Liver (tissue), 9 donors: ENCODE results near the gene POLR3H. TPM values are rescaled to one million over a fixed set of nuclear protein-coding genes. Genes with fewer than 3 reads are reported as not detected.

ENCODE experiments used
- DNase-seq: peaks from one replicate; pipeline ENCODE4 v3.0.0-alpha.2; 2017; ENCODE audit warnings: low spot score
- H3K27ac ChIP-seq, 2 donors: one replicate each; pipeline ENCODE4 v1.7.0; 2013; ENCODE audit warnings: inconsistent platforms in 2 of 2, low read length in 2 of 2, control low read depth in 1 of 2, low read depth in 1 of 2, mild to moderate bottlenecking in 1 of 2
- H3K27me3 ChIP-seq, 4 donors: one replicate each; pipeline versions ENCODE4 v1.6.1 to v1.7.0; 2013; ENCODE audit warnings: low read length in 3 of 4, inconsistent platforms in 1 of 4, mild to moderate bottlenecking in 1 of 4, moderate library complexity in 1 of 4; ENCODE audit not compliant: control insufficient read depth in 4 of 4, insufficient read depth in 4 of 4
- H3K36me3 ChIP-seq, 4 donors: one replicate each; pipeline versions ENCODE4 v1.6.1 to v1.7.0; 2013; ENCODE audit warnings: low read length in 3 of 4, mild to moderate bottlenecking in 3 of 4, low read depth in 1 of 4, moderate library complexity in 1 of 4; ENCODE audit not compliant: control insufficient read depth in 4 of 4, insufficient read depth in 3 of 4
- H3K4me1 ChIP-seq, 4 donors: one replicate each; pipeline versions ENCODE4 v1.6.1 to v1.7.0; 2013; ENCODE audit warnings: low read length in 3 of 4, mild to moderate bottlenecking in 3 of 4, moderate library complexity in 1 of 4; ENCODE audit not compliant: control insufficient read depth in 4 of 4, insufficient read depth in 4 of 4
- H3K4me3 ChIP-seq, 3 donors: one replicate each; pipeline versions ENCODE4 v1.6.1 to v1.7.0; 2013; ENCODE audit warnings: low read length in 3 of 3, control low read depth in 1 of 3, low read depth in 1 of 3, mild to moderate bottlenecking in 1 of 3
- H3K9ac ChIP-seq, 2 donors: one replicate each; pipeline ENCODE4 v1.7.0; 2013; ENCODE audit warnings: low read length in 2 of 2, mild to moderate bottlenecking in 2 of 2, moderate library complexity in 2 of 2, control low read depth in 1 of 2, low read depth in 1 of 2
- H3K9me3 ChIP-seq, 4 donors: one replicate each; pipeline versions ENCODE4 v1.6.1 to v1.7.0; 2013; ENCODE audit warnings: low read length in 3 of 4; ENCODE audit not compliant: control insufficient read depth in 4 of 4
- EGR1 ChIP-seq, 2 donors: IDR thresholded peaks; 2 replicates each; pipeline ENCODE4 v1.6.1; 2016 to 2018; ENCODE audit warnings: antibody characterized with exemption in 2 of 2, low read depth in 2 of 2
- FOXA2 ChIP-seq: IDR thresholded peaks from 2 replicates; pipeline ENCODE4 v1.6.1; 2016; ENCODE audit warnings: antibody characterized with exemption
- HNF4A ChIP-seq, 2 donors: conservative IDR thresholded peaks; 2 replicates each; pipeline ENCODE4 v1.6.1; 2016; ENCODE audit warnings: antibody characterized with exemption in 2 of 2, mild to moderate bottlenecking in 2 of 2
- RAD21 ChIP-seq, 2 donors: IDR thresholded peaks; 2 replicates each; pipeline ENCODE4 v1.6.1; 2016; ENCODE audit warnings: antibody characterized with exemption in 2 of 2, mild to moderate bottlenecking in 2 of 2
- RXRA ChIP-seq, 2 donors: IDR thresholded peaks; 2 replicates each; pipeline ENCODE4 v1.6.1; 2017 to 2018; ENCODE audit warnings: antibody characterized with exemption in 2 of 2, mild to moderate bottlenecking in 1 of 2
- SP1 ChIP-seq: IDR thresholded peaks from 2 replicates; pipeline ENCODE4 v1.6.1; 2018; ENCODE audit warnings: antibody characterized with exemption, mild to moderate bottlenecking
- WGBS: extraction: QIAGEN DNeasy Blood & Tissue Kit; methylation state at CpG from one replicate; pipeline ENCODE4 v1.1.7; 2013; 5-methylcytosine and 5-hydroxymethylcytosine counted together
- polyA plus RNA-seq, 2 donors: library from polyadenylated mRNA; stranded (reverse) in 1 of 2; unstranded in 1 of 2; fragments of 200-250 nt in 1 of 2; fragments of >200 nt in 1 of 2; fragmentation: Nextera tagmentation in 1 of 2; extraction: Ambion mirVana in 1 of 2; gene quantifications; one replicate each; pipeline versions ENCODE4 v1.2.1 to v1.2.3, GENCODE V29; 2013 to 2015
- total RNA-seq, 2 donors: library from RNA; depleted of rRNA; stranded (reverse); fragments of >200 nt; gene quantifications; one replicate each; pipeline ENCODE4 v1.2.3, GENCODE V29; 2014
- TF ChIP-seq, protein P1 (sequence below): IDR thresholded peaks from 2 replicates; pipeline ENCODE4 v1.6.1; 2016; ENCODE audit warnings: antibody characterized with exemption
- TF ChIP-seq, protein P2 (sequence below): fragments of 150-350 bp; IDR thresholded peaks from 2 replicates; pipeline ENCODE4 v1.5.1; 2017; ENCODE audit warnings: improper control_type of control experiment, low read depth, low read length; ENCODE audit not compliant: missing input control
- TF ChIP-seq, protein P3 (sequence below): IDR thresholded peaks from 2 replicates; pipeline ENCODE4 v1.6.1; 2016; ENCODE audit warnings: antibody characterized with exemption
- donor health status: healthy.
- donor health status: healthy.
- donor health status: healthy.
- donor health status: healthy.
- donor health status: healthy.

POLR3H gene
- total and polyA plus RNA-seq, 4 donors, result 11.7 to 37.7 (median 27.1) TPM

- peaks cover 10 to 28% (median 19%) of the 10 kb centered on the region in 4 donors for H3K36me3 ChIP-seq
- no peak for TF ChIP-seq FOXA2
- TF ChIP-seq RXRA (IDR thresholded peaks at IDR 0.05), result no peak
- TF ChIP-seq, protein P1, sequence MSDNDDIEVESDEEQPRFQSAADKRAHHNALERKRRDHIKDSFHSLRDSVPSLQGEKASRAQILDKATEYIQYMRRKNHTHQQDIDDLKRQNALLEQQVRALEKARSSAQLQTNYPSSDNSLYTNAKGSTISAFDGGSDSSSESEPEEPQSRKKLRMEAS, result no peak
- no peak overlapping the region for H3K27ac ChIP-seq
- H3K4me1 ChIP-seq, result no peaks in the 10 kb centered on the region
- no peaks in the 10 kb centered on the region for H3K9me3 ChIP-seq
- 96% methylated on average over 9 of the region's 9 CpGs for WGBS
- no peaks in the 10 kb centered on the region for H3K27me3 ChIP-seq
- no peak overlapping the region for H3K9ac ChIP-seq
- DNase-seq, result no peak
- H3K4me3 ChIP-seq, result no peak overlapping the region
Observed at GRCh38 chr22:41578818-41579217, 34.5 kb upstream of the POLR3H start.

- 94% methylated on average over 8 of the region's 8 CpGs for WGBS
Observed at GRCh38 chr22:41578114-41578513, 33.8 kb upstream of the POLR3H start.

DNA sequence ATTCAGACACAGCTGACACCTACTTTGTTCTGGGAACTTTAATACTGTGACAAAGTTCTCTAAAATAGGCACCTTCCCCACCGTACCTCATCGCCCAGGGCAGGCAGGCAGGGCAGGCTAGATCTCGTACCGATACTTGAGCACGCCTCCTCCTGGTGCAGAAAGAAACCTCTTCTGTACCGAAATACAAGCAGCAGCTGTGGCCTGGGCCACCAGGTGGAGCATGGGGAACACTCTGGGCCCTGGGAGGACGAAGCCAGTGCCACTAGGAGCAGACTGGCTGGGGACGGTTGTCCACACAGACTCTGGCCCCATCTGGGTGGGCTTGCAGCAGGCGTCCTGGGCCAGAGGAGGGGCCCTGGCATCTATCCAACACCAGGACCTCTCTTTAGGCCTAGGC is 32.6 kb upstream of the POLR3H start:
- WGBS, result 58% methylated on average over 9 of the region's 9 CpGs
- H3K4me1 ChIP-seq, result no peaks in the 10 kb centered on the region
- H3K9me3 ChIP-seq, result no peaks in the 10 kb centered on the region
- H3K9ac ChIP-seq, result no peak overlapping the region
- no peak overlapping the region for H3K4me3 ChIP-seq
- H3K36me3 ChIP-seq, result peaks cover 6 to 15% (median 14%) of the 10 kb centered on the region in 4 donors
- H3K27me3 ChIP-seq, result no peaks in the 10 kb centered on the region
- peak; percentile 70 for DNase-seq
- H3K27ac ChIP-seq, result no peak overlapping the region
- TF ChIP-seq RAD21 (IDR thresholded peaks at IDR 0.05) (peak; percentile 85 to 87), EGR1 (IDR thresholded peaks at IDR 0.05; ENCODE audit: low read depth in 2 of 2) (no peak)
- TF ChIP-seq, protein P2, sequence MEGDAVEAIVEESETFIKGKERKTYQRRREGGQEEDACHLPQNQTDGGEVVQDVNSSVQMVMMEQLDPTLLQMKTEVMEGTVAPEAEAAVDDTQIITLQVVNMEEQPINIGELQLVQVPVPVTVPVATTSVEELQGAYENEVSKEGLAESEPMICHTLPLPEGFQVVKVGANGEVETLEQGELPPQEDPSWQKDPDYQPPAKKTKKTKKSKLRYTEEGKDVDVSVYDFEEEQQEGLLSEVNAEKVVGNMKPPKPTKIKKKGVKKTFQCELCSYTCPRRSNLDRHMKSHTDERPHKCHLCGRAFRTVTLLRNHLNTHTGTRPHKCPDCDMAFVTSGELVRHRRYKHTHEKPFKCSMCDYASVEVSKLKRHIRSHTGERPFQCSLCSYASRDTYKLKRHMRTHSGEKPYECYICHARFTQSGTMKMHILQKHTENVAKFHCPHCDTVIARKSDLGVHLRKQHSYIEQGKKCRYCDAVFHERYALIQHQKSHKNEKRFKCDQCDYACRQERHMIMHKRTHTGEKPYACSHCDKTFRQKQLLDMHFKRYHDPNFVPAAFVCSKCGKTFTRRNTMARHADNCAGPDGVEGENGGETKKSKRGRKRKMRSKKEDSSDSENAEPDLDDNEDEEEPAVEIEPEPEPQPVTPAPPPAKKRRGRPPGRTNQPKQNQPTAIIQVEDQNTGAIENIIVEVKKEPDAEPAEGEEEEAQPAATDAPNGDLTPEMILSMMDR, result peak; percentile 71

More at GRCh38 chr22:41578114-41578513, 33.8 kb upstream of the POLR3H start:
- H3K27ac ChIP-seq, result no peak overlapping the region
- no peak for DNase-seq
- H3K4me3 ChIP-seq, result no peak overlapping the region
- no peaks in the 10 kb centered on the region for H3K27me3 ChIP-seq
- no peak overlapping the region for H3K9ac ChIP-seq
- peaks cover 8 to 22% (median 15%) of the 10 kb centered on the region in 4 donors for H3K36me3 ChIP-seq
- no peak for TF ChIP-seq SP1
- no peak for TF ChIP-seq FOXA2
- TF ChIP-seq, protein P2, result no peak
- TF ChIP-seq EGR1 (IDR thresholded peaks at IDR 0.05; ENCODE audit: low read depth in 2 of 2), result no peak
- TF ChIP-seq, protein P3, sequence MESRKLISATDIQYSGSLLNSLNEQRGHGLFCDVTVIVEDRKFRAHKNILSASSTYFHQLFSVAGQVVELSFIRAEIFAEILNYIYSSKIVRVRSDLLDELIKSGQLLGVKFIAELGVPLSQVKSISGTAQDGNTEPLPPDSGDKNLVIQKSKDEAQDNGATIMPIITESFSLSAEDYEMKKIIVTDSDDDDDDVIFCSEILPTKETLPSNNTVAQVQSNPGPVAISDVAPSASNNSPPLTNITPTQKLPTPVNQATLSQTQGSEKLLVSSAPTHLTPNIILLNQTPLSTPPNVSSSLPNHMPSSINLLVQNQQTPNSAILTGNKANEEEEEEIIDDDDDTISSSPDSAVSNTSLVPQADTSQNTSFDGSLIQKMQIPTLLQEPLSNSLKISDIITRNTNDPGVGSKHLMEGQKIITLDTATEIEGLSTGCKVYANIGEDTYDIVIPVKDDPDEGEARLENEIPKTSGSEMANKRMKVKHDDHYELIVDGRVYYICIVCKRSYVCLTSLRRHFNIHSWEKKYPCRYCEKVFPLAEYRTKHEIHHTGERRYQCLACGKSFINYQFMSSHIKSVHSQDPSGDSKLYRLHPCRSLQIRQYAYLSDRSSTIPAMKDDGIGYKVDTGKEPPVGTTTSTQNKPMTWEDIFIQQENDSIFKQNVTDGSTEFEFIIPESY, result no peak
- TF ChIP-seq HNF4A (conservative IDR thresholded peaks at IDR 0.05), result no peak
- H3K9me3 ChIP-seq, result no peaks in the 10 kb centered on the region
- no peaks in the 10 kb centered on the region for H3K4me1 ChIP-seq
